Osteoblast (primary cell): ENCODE results near the gene SDC3. TPM values are rescaled to one million over a fixed set of nuclear protein-coding genes. Genes with fewer than 3 reads are reported as not detected.
A peak's percentile ranks its signal among the peaks of the same experiment; 100 is the strongest.

ENCODE experiments used
- DNase-seq: peaks from one replicate; pipeline ENCODE4 v3.0.0; 2011; ENCODE audit warnings: low spot score, mixed read lengths; ENCODE audit not compliant: insufficient read length; ENCODE audit errors: missing footprints
- H2AFZ ChIP-seq: 2 replicates; pipeline ENCODE4 v1.6.0; 2011; ENCODE audit warnings: mild to moderate bottlenecking, low read length
- H3K27ac ChIP-seq: 2 replicates; pipeline ENCODE4 v1.5.1; 2011; ENCODE audit warnings: mild to moderate bottlenecking, low read depth, low read length, moderate library complexity
- H3K27me3 ChIP-seq: 2 replicates; pipeline ENCODE4 v1.6.0; 2012; ENCODE audit warnings: mild to moderate bottlenecking, control low read depth, inconsistent platforms, low read length, moderate library complexity; ENCODE audit not compliant: insufficient read depth
- H3K36me3 ChIP-seq: 2 replicates; pipeline ENCODE4 v1.5.1; 2011; ENCODE audit warnings: mild to moderate bottlenecking, low read length, control low read depth, moderate library complexity; ENCODE audit not compliant: insufficient read depth
- H3K4me1 ChIP-seq: 2 replicates; pipeline ENCODE4 v1.5.1; 2011; ENCODE audit warnings: mild to moderate bottlenecking, low read length, control low read depth, moderate library complexity; ENCODE audit not compliant: insufficient read depth
- H3K4me2 ChIP-seq: 2 replicates; pipeline ENCODE4 v1.6.0; 2011; ENCODE audit warnings: mild to moderate bottlenecking, low read length; ENCODE audit not compliant: insufficient read depth
- H3K4me3 ChIP-seq: fragments of 200-600 bp; sonication (generic); 3 replicates; pipeline ENCODE4 v1.5.1; 2012; ENCODE audit warnings: mild to moderate bottlenecking, low read length, inconsistent platforms; ENCODE audit not compliant: insufficient read depth
- H3K79me2 ChIP-seq: 2 replicates; pipeline ENCODE4 v1.6.0; 2012; ENCODE audit warnings: mild to moderate bottlenecking, low read length, control low read depth, inconsistent platforms; ENCODE audit not compliant: insufficient read depth
- H3K9me3 ChIP-seq: 2 replicates; pipeline ENCODE4 v1.5.1; 2011; ENCODE audit warnings: low read depth, low read length, control low read depth
- H4K20me1 ChIP-seq: 2 replicates; pipeline ENCODE4 v1.6.0; 2012; ENCODE audit warnings: mild to moderate bottlenecking, low read length, control low read depth; ENCODE audit not compliant: insufficient read depth
- total RNA-seq: library from RNA; depleted of rRNA; stranded (reverse); fragments of >200 nt; gene quantifications from 2 replicates; pipeline ENCODE4 v1.2.3, GENCODE V29; 2012
- TF ChIP-seq, protein P1 (sequence below): IDR thresholded peaks from 2 replicates; pipeline ENCODE4 v1.5.1; 2011; ENCODE audit warnings: mild to moderate bottlenecking, low read depth, low read length, moderate library complexity; ENCODE audit errors: extremely low read depth

SDC3 gene
- total RNA-seq, 1 donor: 39.8 TPM

DNA sequence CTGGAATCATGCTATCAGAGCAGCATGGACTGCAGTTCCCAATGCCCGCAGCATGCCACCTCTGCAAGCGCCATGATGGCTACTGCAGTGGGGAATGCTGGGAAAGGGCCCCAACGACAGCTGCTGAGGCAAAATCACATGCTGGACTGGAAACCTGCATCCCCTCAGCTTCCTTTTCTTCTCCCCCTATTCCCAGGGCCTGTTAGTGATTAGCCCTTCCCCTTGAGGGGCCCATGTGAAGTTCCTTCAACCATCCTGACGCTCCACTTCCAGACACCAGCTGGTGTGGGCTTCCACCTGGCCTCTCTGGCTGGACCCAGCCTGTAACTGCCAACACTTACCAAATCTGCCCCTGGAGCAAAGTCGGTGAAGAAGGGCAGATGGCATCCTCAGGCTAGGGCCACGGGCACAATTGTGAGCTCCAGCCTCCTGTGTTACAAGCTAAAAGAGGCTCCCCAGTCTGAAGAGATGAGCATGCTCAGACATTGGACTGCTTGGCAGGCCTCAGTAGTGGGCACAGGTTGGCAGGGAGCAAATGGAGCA is 22.1 kb upstream of the SDC3 start:
- DNase-seq: no peak

DNA sequence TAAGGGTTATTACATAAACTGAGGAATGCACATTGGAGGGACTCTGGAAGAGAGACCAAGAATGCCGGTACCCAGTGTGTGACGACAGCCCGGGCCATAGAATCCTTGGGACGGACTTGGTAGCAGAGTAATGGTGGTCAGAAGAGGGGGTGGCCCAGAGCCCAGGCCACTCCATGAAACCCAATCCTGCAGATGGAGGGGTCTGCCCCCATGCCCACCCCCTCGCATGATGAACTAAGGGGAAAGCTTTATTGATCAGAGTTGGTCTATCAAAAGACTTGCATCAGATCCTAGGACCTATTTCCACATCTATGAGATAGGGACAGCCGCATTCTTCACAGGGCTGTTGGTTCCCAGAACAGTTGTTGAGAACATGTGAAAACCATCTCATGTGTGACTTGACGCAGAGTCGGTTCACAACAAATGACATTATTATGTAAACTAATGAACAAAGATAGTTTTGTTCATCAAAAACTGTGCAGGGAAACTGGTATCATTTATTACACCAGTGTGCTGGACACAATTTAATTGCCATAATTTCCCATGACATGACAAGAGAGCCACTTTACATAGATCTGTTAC is 21.5 kb upstream of the SDC3 start:
- Histone ChIP-seq H3K79me2 (peaks cover 5% of the 10 kb centered on the region), H3K9me3 (no peaks in the 10 kb centered on the region), H3K4me1 (peaks cover 9% of the 10 kb centered on the region), H3K4me2 (no peak overlapping the region), H3K36me3 (peaks cover 33% of the 10 kb centered on the region), H3K27me3 (no peaks in the 10 kb centered on the region), H4K20me1 (peaks cover 12% of the 10 kb centered on the region), H2AFZ (no peak overlapping the region), H3K4me3 (no peak overlapping the region), H3K27ac (no peak overlapping the region)
- no peak for DNase-seq
- TF ChIP-seq, protein P1, sequence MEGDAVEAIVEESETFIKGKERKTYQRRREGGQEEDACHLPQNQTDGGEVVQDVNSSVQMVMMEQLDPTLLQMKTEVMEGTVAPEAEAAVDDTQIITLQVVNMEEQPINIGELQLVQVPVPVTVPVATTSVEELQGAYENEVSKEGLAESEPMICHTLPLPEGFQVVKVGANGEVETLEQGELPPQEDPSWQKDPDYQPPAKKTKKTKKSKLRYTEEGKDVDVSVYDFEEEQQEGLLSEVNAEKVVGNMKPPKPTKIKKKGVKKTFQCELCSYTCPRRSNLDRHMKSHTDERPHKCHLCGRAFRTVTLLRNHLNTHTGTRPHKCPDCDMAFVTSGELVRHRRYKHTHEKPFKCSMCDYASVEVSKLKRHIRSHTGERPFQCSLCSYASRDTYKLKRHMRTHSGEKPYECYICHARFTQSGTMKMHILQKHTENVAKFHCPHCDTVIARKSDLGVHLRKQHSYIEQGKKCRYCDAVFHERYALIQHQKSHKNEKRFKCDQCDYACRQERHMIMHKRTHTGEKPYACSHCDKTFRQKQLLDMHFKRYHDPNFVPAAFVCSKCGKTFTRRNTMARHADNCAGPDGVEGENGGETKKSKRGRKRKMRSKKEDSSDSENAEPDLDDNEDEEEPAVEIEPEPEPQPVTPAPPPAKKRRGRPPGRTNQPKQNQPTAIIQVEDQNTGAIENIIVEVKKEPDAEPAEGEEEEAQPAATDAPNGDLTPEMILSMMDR: no peak

More for the DNA sequence above, 22.1 kb upstream of the SDC3 start:
- H2AFZ ChIP-seq: no peak overlapping the region
- TF ChIP-seq, protein P1: no peak
- no peaks in the 10 kb centered on the region for H3K27me3 ChIP-seq
- peaks cover 9% of the 10 kb centered on the region for H3K4me1 ChIP-seq
- H3K4me3 ChIP-seq: no peak overlapping the region
- no peak overlapping the region for H3K4me2 ChIP-seq
- peaks cover 5% of the 10 kb centered on the region for H3K79me2 ChIP-seq
- H3K27ac ChIP-seq: no peak overlapping the region
- H4K20me1 ChIP-seq: peaks cover 12% of the 10 kb centered on the region
- peaks cover 38% of the 10 kb centered on the region for H3K36me3 ChIP-seq
- no peaks in the 10 kb centered on the region for H3K9me3 ChIP-seq

DNA sequence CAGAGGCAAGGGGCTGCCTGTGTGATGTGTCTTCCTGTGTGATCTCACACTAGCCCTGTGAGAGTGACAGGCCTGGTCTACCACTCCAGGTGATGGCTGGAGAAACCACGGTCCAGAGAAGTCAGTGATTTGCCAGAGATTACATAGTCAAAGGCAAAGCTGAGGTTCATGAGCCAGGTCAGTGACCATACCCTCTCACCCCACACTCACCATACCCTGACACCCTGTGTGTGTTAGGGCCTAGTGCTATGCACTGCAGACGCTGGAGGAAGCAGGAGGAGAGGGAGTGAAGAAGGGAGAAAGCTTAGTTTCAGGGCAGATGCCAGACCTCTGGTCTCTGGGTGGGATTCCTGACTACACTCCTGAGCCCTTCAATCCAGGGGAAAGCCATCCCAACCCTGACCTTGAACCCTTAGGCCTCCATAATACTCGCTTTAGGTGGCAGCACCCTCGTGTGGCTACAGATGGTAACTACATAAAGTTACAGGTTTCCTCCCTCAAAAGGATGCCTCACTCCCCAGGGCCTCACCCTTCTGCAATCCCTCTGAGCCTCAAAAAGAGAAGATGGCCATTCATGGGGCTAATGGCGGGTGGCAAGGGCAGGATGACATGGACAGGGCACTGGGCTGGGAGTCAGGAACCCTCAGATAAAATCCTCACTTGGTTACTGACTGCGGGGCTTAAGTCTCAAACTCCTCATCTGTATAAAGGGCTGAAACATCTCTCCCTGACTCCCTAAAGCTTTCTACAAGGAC is 20.8 kb upstream of the SDC3 start:
- H3K4me1 ChIP-seq: peaks cover 8% of the 10 kb centered on the region
- peaks cover 12% of the 10 kb centered on the region for H4K20me1 ChIP-seq
- no peaks in the 10 kb centered on the region for H3K27me3 ChIP-seq
- no peak overlapping the region for H3K4me2 ChIP-seq
- H3K4me3 ChIP-seq: no peak overlapping the region
- peaks cover 26% of the 10 kb centered on the region for H3K36me3 ChIP-seq
- H3K9me3 ChIP-seq: no peaks in the 10 kb centered on the region
- TF ChIP-seq, protein P1: peak; percentile 80
- H2AFZ ChIP-seq: no peak overlapping the region
- no peak for DNase-seq
- H3K27ac ChIP-seq: no peak overlapping the region
- H3K79me2 ChIP-seq: peaks cover 5% of the 10 kb centered on the region

DNA sequence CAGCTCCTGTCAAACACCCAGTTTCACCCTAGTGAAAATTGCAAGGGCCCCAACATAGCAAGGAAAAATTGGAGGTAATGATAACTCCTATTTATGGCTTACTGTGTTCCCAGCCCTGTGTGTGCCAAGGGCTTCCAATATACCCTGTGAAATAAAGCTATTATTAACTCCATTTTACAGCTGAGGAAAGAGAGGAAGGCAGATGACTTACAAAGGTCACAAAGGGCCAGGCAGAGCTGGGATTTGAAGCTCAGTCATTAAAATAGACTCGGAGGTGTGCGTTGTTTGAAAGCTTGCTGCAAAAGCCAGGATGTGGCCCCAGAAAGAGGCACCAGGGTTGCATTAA is 20.2 kb upstream of the SDC3 start:
- H4K20me1 ChIP-seq: peaks cover 9% of the 10 kb centered on the region
- TF ChIP-seq, protein P1: no peak
- no peak overlapping the region for H2AFZ ChIP-seq
- no peak overlapping the region for H3K4me2 ChIP-seq
- no peaks in the 10 kb centered on the region for H3K9me3 ChIP-seq
- peaks cover 21% of the 10 kb centered on the region for H3K36me3 ChIP-seq
- no peak for DNase-seq
- H3K4me1 ChIP-seq: peaks cover 2% of the 10 kb centered on the region
- no peak overlapping the region for H3K27ac ChIP-seq
- H3K4me3 ChIP-seq: no peak overlapping the region
- peaks cover 5% of the 10 kb centered on the region for H3K79me2 ChIP-seq
- no peaks in the 10 kb centered on the region for H3K27me3 ChIP-seq
